Neural cell (in vitro differentiated cells): ENCODE data around the gene SPAG6. TPM values are rescaled to one million over a fixed set of nuclear protein-coding genes. Genes with fewer than 3 reads are reported as not detected.
"Not testable (repeated sequence)": the region's sequence is repeated elsewhere in the genome, so short reads cannot be mapped to it uniquely, and the experiment has no call there.

Source experiments
- H2AFZ ChIP-seq: fragments of 200-600, 300-800 bp; sonication (generic), shearing (Covaris generic); 2 replicates; pipeline ENCODE4 v1.6.0; 2014; ENCODE audit warnings: low read depth, mild to moderate bottlenecking, antibody characterized with exemption, low read length, moderate library complexity
- H3F3A ChIP-seq: fragments of 200-600 bp; shearing (Covaris generic); 2 replicates; pipeline ENCODE4 v1.6.1; 2016; ENCODE audit warnings: mild to moderate bottlenecking, moderate library complexity, mixed read lengths, antibody characterized with exemption, low read length; ENCODE audit not compliant: insufficient read depth, poor library complexity, severe bottlenecking
- H3K27ac ChIP-seq: fragments of 200-600, 300-800 bp; sonication (generic), shearing (Covaris generic); 2 replicates; pipeline ENCODE4 v1.5.1; 2014; ENCODE audit warnings: mild to moderate bottlenecking, low read length, moderate library complexity
- H3K27me3 ChIP-seq: fragments of 300-800, 200-600 bp; sonication (generic), shearing (Covaris generic); 2 replicates; pipeline ENCODE4 v1.6.0; 2014; ENCODE audit warnings: mild to moderate bottlenecking, low read depth, low read length, moderate library complexity; ENCODE audit not compliant: insufficient read depth
- H3K36me3 ChIP-seq: fragments of 300-800, 200-600 bp; sonication (generic), shearing (Covaris generic); 2 replicates; pipeline ENCODE4 v1.5.1; 2014; ENCODE audit warnings: mild to moderate bottlenecking, antibody characterized with exemption, low read length, moderate library complexity; ENCODE audit not compliant: insufficient read depth
- H3K4me2 ChIP-seq: fragments of 300-800, 200-600 bp; sonication (generic), shearing (Covaris generic); 2 replicates; pipeline ENCODE4 v1.6.0; 2014; ENCODE audit warnings: mild to moderate bottlenecking, low read length
- H3K4me3 ChIP-seq: fragments of 300-800, 200-600 bp; sonication (generic), shearing (Covaris generic); 2 replicates; pipeline ENCODE4 v1.5.1; 2014; ENCODE audit warnings: mild to moderate bottlenecking, low read length, moderate library complexity
- H3K79me2 ChIP-seq: fragments of 200-600 bp; shearing (Covaris generic); replicated peaks from 2 replicates; pipeline ENCODE4 v1.6.0; 2014; ENCODE audit warnings: mild to moderate bottlenecking, low read length, moderate library complexity; ENCODE audit not compliant: insufficient read depth
- H3K9ac ChIP-seq: fragments of 300-800, 200-600 bp; sonication (generic), shearing (Covaris generic); 2 replicates; pipeline ENCODE4 v1.6.1; 2016; ENCODE audit warnings: mild to moderate bottlenecking, low read length, mixed read lengths
- H3K9me2 ChIP-seq: fragments of 200-600 bp; shearing (Covaris generic); 2 replicates; pipeline ENCODE4 v1.6.1; 2016; ENCODE audit warnings: mild to moderate bottlenecking, low read length, mixed read lengths; ENCODE audit not compliant: insufficient read depth
- H3K9me3 ChIP-seq: fragments of 200-600, 300-800 bp; sonication (generic), shearing (Covaris generic); 2 replicates; pipeline ENCODE4 v1.6.1; 2016; ENCODE audit warnings: mild to moderate bottlenecking, mixed run types, low read length, moderate library complexity, mixed read lengths
- H4K20me1 ChIP-seq: fragments of 200-600 bp; shearing (Covaris generic); 2 replicates; pipeline ENCODE4 v1.6.1; 2016; ENCODE audit warnings: mild to moderate bottlenecking, mixed run types; ENCODE audit not compliant: insufficient read depth
- EP300 ChIP-seq: fragments of 450-650 bp; conservative IDR thresholded peaks from 2 replicates; pipeline ENCODE4 v1.6.1; 2014; ENCODE audit warnings: antibody characterized with exemption, mild to moderate bottlenecking, moderate library complexity; ENCODE audit not compliant: poor library complexity, severe bottlenecking
- EZH2 ChIP-seq: fragments of 200-600, 300-800 bp; shearing (Covaris generic), sonication (generic); IDR thresholded peaks from 2 replicates; pipeline ENCODE4 v1.6.1; 2014; ENCODE audit warnings: antibody characterized with exemption, low read length, borderline replicate concordance, mild to moderate bottlenecking; ENCODE audit not compliant: insufficient read depth, poor library complexity, severe bottlenecking
- MXI1 ChIP-seq: fragments of 450-650 bp; conservative IDR thresholded peaks from 2 replicates; pipeline ENCODE4 v1.6.1; 2014; ENCODE audit warnings: antibody characterized with exemption, mild to moderate bottlenecking; ENCODE audit not compliant: poor library complexity, severe bottlenecking
- POLR2AphosphoS5 ChIP-seq: IDR thresholded peaks from 2 replicates; pipeline ENCODE4 v1.6.1; 2012
- RAD21 ChIP-seq: fragments of 450-650 bp; conservative IDR thresholded peaks from 2 replicates; pipeline ENCODE4 v1.6.1; 2014; ENCODE audit warnings: antibody characterized with exemption, mild to moderate bottlenecking, moderate library complexity
- SMC3 ChIP-seq: fragments of 450-650 bp; conservative IDR thresholded peaks from 2 replicates; pipeline ENCODE4 v1.6.1; 2014; ENCODE audit warnings: antibody characterized with exemption, mild to moderate bottlenecking, moderate library complexity; ENCODE audit not compliant: poor library complexity
- TAF1 ChIP-seq: IDR thresholded peaks from 2 replicates; pipeline ENCODE4 v1.6.1; 2012; ENCODE audit warnings: low read depth
- polyA plus RNA-seq: library from polyadenylated mRNA; depleted of rRNA; stranded (reverse); fragments of >200 nt; gene quantifications from 2 replicates; pipeline ENCODE4 v1.2.3, GENCODE V29; 2014
- TF ChIP-seq, protein P1 (sequence below): fragments of 450-650 bp; IDR thresholded peaks from 2 replicates; pipeline ENCODE4 v1.5.1; 2014; ENCODE audit warnings: antibody characterized with exemption, mild to moderate bottlenecking, moderate library complexity; ENCODE audit not compliant: poor library complexity, severe bottlenecking
- TF ChIP-seq, protein P2 (sequence below): IDR thresholded peaks from 2 replicates; pipeline ENCODE4 v1.6.1; 2012; ENCODE audit warnings: borderline replicate concordance

Gene SPAG6
- polyA plus RNA-seq, 1 donor from 2014 or later, result 0.36 TPM

DNA sequence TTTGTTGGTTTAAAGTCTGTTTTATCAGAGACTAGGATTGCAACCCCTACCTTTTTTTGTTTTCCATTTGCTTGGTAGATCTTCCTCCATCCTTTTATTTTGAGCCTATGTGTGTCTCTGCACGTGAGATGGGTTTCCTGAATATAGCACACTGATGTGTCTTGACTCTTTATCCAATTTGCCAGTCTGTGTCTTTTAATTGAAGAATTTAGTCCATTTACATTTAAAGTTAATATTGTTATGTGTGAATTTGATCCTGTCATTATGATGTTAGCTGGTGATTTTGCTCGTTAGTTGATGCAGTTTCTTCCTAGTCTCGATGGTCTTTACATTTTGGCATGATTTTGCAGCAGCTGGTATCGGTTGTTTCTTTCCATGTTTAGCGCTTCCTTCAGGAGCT lies 61.6 kb downstream of the SPAG6 start:
- not testable (repeated sequence) for H3K4me2 ChIP-seq, H3K27ac ChIP-seq, H3K9ac ChIP-seq, H3K36me3 ChIP-seq, H3K4me3 ChIP-seq, H2AFZ ChIP-seq, H3F3A ChIP-seq, H3K79me2 ChIP-seq, H3K9me3 ChIP-seq, H3K27me3 ChIP-seq, H3K9me2 ChIP-seq, H4K20me1 ChIP-seq

DNA sequence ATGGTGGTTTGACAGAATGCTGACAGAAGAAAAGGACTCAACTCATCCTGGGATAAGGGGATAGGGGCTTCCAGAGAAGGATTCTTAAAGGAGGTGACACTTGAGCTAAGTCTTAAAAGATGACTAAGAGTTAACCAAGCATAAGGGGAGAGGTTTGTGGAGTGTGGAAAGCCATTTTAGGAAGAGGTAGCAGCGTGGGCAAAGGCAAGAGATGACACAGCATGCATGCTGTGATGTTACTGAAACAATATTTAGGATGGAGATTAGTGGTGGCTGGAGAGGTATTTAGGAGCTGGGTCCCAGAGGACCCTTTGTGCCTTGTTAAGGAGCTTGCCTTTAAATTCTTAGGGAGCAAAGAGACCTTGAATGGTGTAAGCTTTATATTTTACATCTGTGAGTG lies 65.1 kb downstream of the SPAG6 start:
- H3K36me3 ChIP-seq, result no peaks in the 10 kb centered on the region
- no peaks in the 10 kb centered on the region for H3K27me3 ChIP-seq
- H3K27ac ChIP-seq, result no peak overlapping the region
- H3F3A ChIP-seq, result no peaks in the 10 kb centered on the region
- H3K9me3 ChIP-seq, result no peaks in the 10 kb centered on the region
- no peak overlapping the region for H2AFZ ChIP-seq
- no peak overlapping the region for H3K9ac ChIP-seq
- no peak overlapping the region for H3K4me3 ChIP-seq
- H3K79me2 ChIP-seq, result no peaks in the 10 kb centered on the region
- TF ChIP-seq EP300 (no peak), POLR2AphosphoS5 (no peak), EZH2 (no peak), TAF1 (no peak), MXI1 (no peak), RAD21 (no peak), SMC3 (no peak)
- TF ChIP-seq, protein P1, sequence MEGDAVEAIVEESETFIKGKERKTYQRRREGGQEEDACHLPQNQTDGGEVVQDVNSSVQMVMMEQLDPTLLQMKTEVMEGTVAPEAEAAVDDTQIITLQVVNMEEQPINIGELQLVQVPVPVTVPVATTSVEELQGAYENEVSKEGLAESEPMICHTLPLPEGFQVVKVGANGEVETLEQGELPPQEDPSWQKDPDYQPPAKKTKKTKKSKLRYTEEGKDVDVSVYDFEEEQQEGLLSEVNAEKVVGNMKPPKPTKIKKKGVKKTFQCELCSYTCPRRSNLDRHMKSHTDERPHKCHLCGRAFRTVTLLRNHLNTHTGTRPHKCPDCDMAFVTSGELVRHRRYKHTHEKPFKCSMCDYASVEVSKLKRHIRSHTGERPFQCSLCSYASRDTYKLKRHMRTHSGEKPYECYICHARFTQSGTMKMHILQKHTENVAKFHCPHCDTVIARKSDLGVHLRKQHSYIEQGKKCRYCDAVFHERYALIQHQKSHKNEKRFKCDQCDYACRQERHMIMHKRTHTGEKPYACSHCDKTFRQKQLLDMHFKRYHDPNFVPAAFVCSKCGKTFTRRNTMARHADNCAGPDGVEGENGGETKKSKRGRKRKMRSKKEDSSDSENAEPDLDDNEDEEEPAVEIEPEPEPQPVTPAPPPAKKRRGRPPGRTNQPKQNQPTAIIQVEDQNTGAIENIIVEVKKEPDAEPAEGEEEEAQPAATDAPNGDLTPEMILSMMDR, result no peak
- TF ChIP-seq, protein P2, sequence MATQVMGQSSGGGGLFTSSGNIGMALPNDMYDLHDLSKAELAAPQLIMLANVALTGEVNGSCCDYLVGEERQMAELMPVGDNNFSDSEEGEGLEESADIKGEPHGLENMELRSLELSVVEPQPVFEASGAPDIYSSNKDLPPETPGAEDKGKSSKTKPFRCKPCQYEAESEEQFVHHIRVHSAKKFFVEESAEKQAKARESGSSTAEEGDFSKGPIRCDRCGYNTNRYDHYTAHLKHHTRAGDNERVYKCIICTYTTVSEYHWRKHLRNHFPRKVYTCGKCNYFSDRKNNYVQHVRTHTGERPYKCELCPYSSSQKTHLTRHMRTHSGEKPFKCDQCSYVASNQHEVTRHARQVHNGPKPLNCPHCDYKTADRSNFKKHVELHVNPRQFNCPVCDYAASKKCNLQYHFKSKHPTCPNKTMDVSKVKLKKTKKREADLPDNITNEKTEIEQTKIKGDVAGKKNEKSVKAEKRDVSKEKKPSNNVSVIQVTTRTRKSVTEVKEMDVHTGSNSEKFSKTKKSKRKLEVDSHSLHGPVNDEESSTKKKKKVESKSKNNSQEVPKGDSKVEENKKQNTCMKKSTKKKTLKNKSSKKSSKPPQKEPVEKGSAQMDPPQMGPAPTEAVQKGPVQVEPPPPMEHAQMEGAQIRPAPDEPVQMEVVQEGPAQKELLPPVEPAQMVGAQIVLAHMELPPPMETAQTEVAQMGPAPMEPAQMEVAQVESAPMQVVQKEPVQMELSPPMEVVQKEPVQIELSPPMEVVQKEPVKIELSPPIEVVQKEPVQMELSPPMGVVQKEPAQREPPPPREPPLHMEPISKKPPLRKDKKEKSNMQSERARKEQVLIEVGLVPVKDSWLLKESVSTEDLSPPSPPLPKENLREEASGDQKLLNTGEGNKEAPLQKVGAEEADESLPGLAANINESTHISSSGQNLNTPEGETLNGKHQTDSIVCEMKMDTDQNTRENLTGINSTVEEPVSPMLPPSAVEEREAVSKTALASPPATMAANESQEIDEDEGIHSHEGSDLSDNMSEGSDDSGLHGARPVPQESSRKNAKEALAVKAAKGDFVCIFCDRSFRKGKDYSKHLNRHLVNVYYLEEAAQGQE, result no peak
- no peaks in the 10 kb centered on the region for H3K9me2 ChIP-seq
- H4K20me1 ChIP-seq, result no peaks in the 10 kb centered on the region
- H3K4me2 ChIP-seq, result no peak overlapping the region

DNA sequence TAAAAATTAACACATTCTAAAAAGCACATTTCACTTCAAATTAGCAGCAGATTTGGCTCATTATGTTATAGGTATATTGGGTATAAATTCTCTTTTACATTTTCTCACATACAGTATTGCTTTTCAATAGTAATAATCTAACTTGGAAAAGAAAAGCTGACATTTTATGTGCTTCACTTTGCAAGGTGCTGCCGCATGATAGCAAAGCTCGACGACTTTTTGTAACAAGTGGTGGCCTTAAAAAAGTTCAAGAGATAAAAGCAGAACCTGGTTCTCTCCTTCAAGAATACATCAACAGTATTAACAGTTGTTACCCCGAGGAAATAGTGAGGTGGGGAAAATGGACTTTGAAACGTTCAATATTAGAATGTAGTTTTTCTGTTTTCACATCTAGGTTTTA lies 65.5 kb downstream of the SPAG6 start:
- H3K4me3 ChIP-seq, result no peak overlapping the region
- H3K79me2 ChIP-seq, result no peaks in the 10 kb centered on the region
- TF ChIP-seq RAD21 (no peak), SMC3 (no peak), EZH2 (no peak), MXI1 (no peak), TAF1 (no peak), EP300 (no peak), POLR2AphosphoS5 (no peak)
- TF ChIP-seq, protein P2, result no peak
- TF ChIP-seq, protein P1, result no peak
- no peak overlapping the region for H3K4me2 ChIP-seq
- H3K36me3 ChIP-seq, result no peaks in the 10 kb centered on the region
- no peaks in the 10 kb centered on the region for H3K27me3 ChIP-seq
- H3F3A ChIP-seq, result no peaks in the 10 kb centered on the region
- no peaks in the 10 kb centered on the region for H3K9me3 ChIP-seq
- H3K9me2 ChIP-seq, result no peaks in the 10 kb centered on the region
- no peaks in the 10 kb centered on the region for H4K20me1 ChIP-seq
- H3K9ac ChIP-seq, result no peak overlapping the region
- no peak overlapping the region for H2AFZ ChIP-seq
- H3K27ac ChIP-seq, result no peak overlapping the region
